ENCODE measurements around the gene UBXN6.

The UBXN6 gene

GRCh38 chr19:4504297-4504701 lies 46.7 kb upstream of the UBXN6 start:
- no peak overlapping the region for H3K4me3 ChIP-seq (ENCODE audit: control insufficient read depth, low read depth, low read length)
- no peak for DNase-seq (ENCODE audit: low read depth)
- no peak for TF ChIP-seq CTCF (conservative IDR thresholded peaks at IDR 0.05; ENCODE audit: control insufficient read depth, insufficient read depth, low read depth, low read length)

GRCh38 chr19:4503825-4504170 lies 46.2 kb upstream of the UBXN6 start:
- DNase-seq (ENCODE audit: low read depth): no peak
- TF ChIP-seq CTCF (conservative IDR thresholded peaks at IDR 0.05; ENCODE audit: control insufficient read depth, insufficient read depth, low read depth, low read length): no peak
- no peak overlapping the region for H3K4me3 ChIP-seq (ENCODE audit: control insufficient read depth, low read depth, low read length)

- TF ChIP-seq CTCF (conservative IDR thresholded peaks at IDR 0.05; ENCODE audit: control insufficient read depth, insufficient read depth, low read depth, low read length): no peak
- DNase-seq (ENCODE audit: low read depth): no peak
- no peak overlapping the region for H3K4me3 ChIP-seq (ENCODE audit: control insufficient read depth, low read depth, low read length)
Measured at GRCh38 chr19:4503132-4503824, 45.7 kb upstream of the UBXN6 start.

- TF ChIP-seq CTCF (conservative IDR thresholded peaks at IDR 0.05; ENCODE audit: control insufficient read depth, insufficient read depth, low read depth, low read length): no peak
- no peak overlapping the region for H3K4me3 ChIP-seq (ENCODE audit: control insufficient read depth, low read depth, low read length)
- no peak for DNase-seq (ENCODE audit: low read depth)
Measured at GRCh38 chr19:4502282-4503131, 44.9 kb upstream of the UBXN6 start.

- H3K4me3 ChIP-seq (ENCODE audit: control insufficient read depth, low read depth, low read length): no peak overlapping the region
- no peak for TF ChIP-seq CTCF (conservative IDR thresholded peaks at IDR 0.05; ENCODE audit: control insufficient read depth, insufficient read depth, low read depth, low read length)
- DNase-seq (ENCODE audit: low read depth): no peak
Measured at GRCh38 chr19:4501691-4502090, 44.1 kb upstream of the UBXN6 start.

- no peak for DNase-seq (ENCODE audit: low read depth)
- H3K4me3 ChIP-seq (ENCODE audit: control insufficient read depth, low read depth, low read length): no peak overlapping the region
- no peak for TF ChIP-seq CTCF (conservative IDR thresholded peaks at IDR 0.05; ENCODE audit: control insufficient read depth, insufficient read depth, low read depth, low read length)
Measured at GRCh38 chr19:4500841-4501591, 43.4 kb upstream of the UBXN6 start.
